Loucy (cell line): Measurements from ENCODE around the gene PNPLA1.

Source experiments
- EZH2phosphoT487 ChIP-seq: fragments of 200-600 bp; IDR thresholded peaks from 2 replicates; pipeline ENCODE4 v1.6.1; 2018; ENCODE audit warnings: antibody characterized with exemption, mild to moderate bottlenecking, moderate library complexity, borderline replicate concordance
- TF ChIP-seq, protein P1 (sequence below): fragments of 200-600 bp; sonication (generic); conservative IDR thresholded peaks from 2 replicates; pipeline ENCODE4 v1.5.1; 2014; ENCODE audit warnings: mild to moderate bottlenecking, antibody characterized with exemption, low read length

DNA sequence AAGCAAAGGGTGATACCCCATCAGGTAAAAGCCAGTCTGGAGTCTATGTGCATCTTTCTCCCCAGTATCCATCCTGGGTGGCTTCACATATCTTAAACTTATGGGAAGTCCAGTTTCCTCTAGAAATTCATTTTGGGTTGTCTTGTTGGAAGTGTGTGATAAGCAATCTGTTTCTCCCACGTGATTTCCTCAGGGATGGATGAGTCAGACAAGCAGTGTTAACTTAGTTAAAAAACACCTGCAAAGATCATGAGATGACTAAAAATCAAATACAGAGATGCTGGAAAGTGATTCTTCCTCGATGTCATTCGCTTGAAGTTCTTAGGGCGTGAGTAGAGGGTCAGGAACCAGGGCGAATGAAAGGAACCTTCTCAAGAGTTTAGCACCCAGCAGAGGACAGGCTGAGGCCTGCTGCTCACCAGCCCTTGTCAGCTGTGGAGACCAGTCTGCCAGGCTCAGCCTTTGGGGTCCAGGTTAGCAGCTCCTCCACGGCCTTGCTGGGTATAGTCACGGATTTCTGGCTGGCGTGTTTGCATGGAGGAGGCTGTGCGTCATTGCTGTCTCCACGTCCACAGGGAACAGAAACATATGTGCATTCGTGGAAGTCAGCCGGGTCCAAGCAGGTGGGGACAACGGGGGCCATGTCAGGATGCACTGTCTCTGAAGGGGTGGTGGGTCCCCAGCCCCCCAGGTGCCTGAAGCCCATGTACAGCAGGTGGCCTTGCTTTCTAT is 2.8 kb upstream of the PNPLA1 start:
- TF ChIP-seq, protein P1, sequence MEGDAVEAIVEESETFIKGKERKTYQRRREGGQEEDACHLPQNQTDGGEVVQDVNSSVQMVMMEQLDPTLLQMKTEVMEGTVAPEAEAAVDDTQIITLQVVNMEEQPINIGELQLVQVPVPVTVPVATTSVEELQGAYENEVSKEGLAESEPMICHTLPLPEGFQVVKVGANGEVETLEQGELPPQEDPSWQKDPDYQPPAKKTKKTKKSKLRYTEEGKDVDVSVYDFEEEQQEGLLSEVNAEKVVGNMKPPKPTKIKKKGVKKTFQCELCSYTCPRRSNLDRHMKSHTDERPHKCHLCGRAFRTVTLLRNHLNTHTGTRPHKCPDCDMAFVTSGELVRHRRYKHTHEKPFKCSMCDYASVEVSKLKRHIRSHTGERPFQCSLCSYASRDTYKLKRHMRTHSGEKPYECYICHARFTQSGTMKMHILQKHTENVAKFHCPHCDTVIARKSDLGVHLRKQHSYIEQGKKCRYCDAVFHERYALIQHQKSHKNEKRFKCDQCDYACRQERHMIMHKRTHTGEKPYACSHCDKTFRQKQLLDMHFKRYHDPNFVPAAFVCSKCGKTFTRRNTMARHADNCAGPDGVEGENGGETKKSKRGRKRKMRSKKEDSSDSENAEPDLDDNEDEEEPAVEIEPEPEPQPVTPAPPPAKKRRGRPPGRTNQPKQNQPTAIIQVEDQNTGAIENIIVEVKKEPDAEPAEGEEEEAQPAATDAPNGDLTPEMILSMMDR, result no peak
- no peak for TF ChIP-seq EZH2phosphoT487
